H1 (cell line): Measurements from ENCODE around the gene CTIF. TPM values are rescaled to one million over a fixed set of nuclear protein-coding genes. Genes with fewer than 3 reads are reported as not detected.

ENCODE experiments used
- CTCF ChIA-PET: fragments of 300-600 bp; sonication (Branson Sonifier 250); formaldehyde crosslinking; loops from one replicate; lab custom pipeline; 2021; ENCODE audit not compliant: partially characterized antibody; lab: Charles Lee
- POLR2A ChIA-PET: fragments of 300-600 bp; sonication (Branson Sonifier 250); formaldehyde crosslinking; loops from one replicate; lab custom pipeline; 2021; ENCODE audit warnings: inconsistent platforms; ENCODE audit not compliant: partially characterized antibody; lab: Charles Lee
- DNase-seq, 2 experiments: peaks; one replicate each; pipeline versions ENCODE4 v3.0.0 to v3.0.0-alpha.2; 2010 to 2022; ENCODE audit warnings: low spot score in 2 of 2, low read depth in 1 of 2, mixed read lengths in 1 of 2
- FAIRE-seq: peaks from 2 replicates; lab custom pipeline; 2011; peaks lifted over from hg19 to GRCh38; lab: Jason Lieb, UNC
- H2AFZ ChIP-seq: 2 replicates; pipeline ENCODE4 v1.8.1; 2012; ENCODE audit warnings: low read length, inconsistent platforms
- H2AK5ac ChIP-seq: 2 replicates; pipeline ENCODE4 v1.6.1; 2013; ENCODE audit warnings: low read depth, low read length
- H2BK120ac ChIP-seq: replicated peaks from 2 replicates; pipeline ENCODE3; 2013; ENCODE audit warnings: low read depth, low read length, inconsistent platforms
- H2BK12ac ChIP-seq: 2 replicates; pipeline ENCODE4 v1.6.1; 2013; ENCODE audit warnings: low read depth, low read length
- H2BK15ac ChIP-seq: 2 replicates; pipeline ENCODE4 v1.6.1; 2013; ENCODE audit warnings: low read length
- H2BK20ac ChIP-seq: 2 replicates; pipeline ENCODE4 v1.6.1; 2013; ENCODE audit warnings: low read length
- H2BK5ac ChIP-seq: 2 replicates; pipeline ENCODE4 v1.6.1; 2013; ENCODE audit warnings: low read depth, low read length
- H3K14ac ChIP-seq: 2 replicates; pipeline ENCODE4 v1.6.1; 2013; ENCODE audit warnings: inconsistent platforms; ENCODE audit not compliant: insufficient read length
- H3K18ac ChIP-seq: 2 replicates; pipeline ENCODE4 v1.6.1; 2013; ENCODE audit warnings: low read length; ENCODE audit errors: extremely low read depth
- H3K23ac ChIP-seq: 2 replicates; pipeline ENCODE4 v1.6.1; 2013; ENCODE audit warnings: inconsistent platforms; ENCODE audit not compliant: insufficient read length
- H3K23me2 ChIP-seq: 2 replicates; pipeline ENCODE4 v1.6.1; 2013; ENCODE audit warnings: low read depth, low read length
- H3K27ac ChIP-seq: 2 replicates; pipeline ENCODE4 v1.6.1; 2011; ENCODE audit warnings: low read depth, low read length, inconsistent platforms
- H3K27me3 ChIP-seq, 4 experiments: replicated peaks in 1 of 4; 1 replicate in 1 of 4; 2 replicates in 3 of 4; pipeline versions ENCODE4 v1.6.1 to v1.8.1; 2011 to 2013; ENCODE audit warnings: low read length in 3 of 4, mild to moderate bottlenecking in 3 of 4, inconsistent platforms in 2 of 4, mixed read lengths in 2 of 4, moderate library complexity in 1 of 4; ENCODE audit not compliant: control insufficient read depth in 3 of 4, insufficient read depth in 3 of 4; ENCODE audit errors: extremely low read depth in 1 of 4
- H3K36me3 ChIP-seq, 4 experiments: 2 replicates each; pipeline versions ENCODE4 v1.6.1 to v1.8.1; 2011 to 2013; ENCODE audit warnings: mild to moderate bottlenecking in 4 of 4, low read length in 3 of 4, moderate library complexity in 2 of 4, control low read depth in 1 of 4, inconsistent platforms in 1 of 4; ENCODE audit not compliant: insufficient read depth in 4 of 4, control insufficient read depth in 2 of 4
- H3K4ac ChIP-seq: replicated peaks from 2 replicates; pipeline ENCODE3; 2013; ENCODE audit warnings: low read length, low read depth, mixed read lengths, inconsistent platforms; ENCODE audit not compliant: insufficient read length
- H3K4me1 ChIP-seq, 4 experiments: replicated peaks in 1 of 4; 1 replicate in 1 of 4; 2 replicates in 3 of 4; pipeline versions ENCODE4 v1.6.1 to v1.8.1; 2011 to 2013; ENCODE audit warnings: low read length in 3 of 4, inconsistent platforms in 2 of 4, mixed read lengths in 1 of 4; ENCODE audit not compliant: insufficient read depth in 4 of 4, control insufficient read depth in 3 of 4
- H3K4me2 ChIP-seq, 2 experiments: 2 replicates each; pipeline versions ENCODE4 v1.6.1 to v1.8.1; 2011 to 2013; ENCODE audit warnings: low read depth in 2 of 2, low read length in 2 of 2, control low read depth in 1 of 2, inconsistent platforms in 1 of 2, mild to moderate bottlenecking in 1 of 2; ENCODE audit not compliant: insufficient read depth in 1 of 2
- H3K4me3 ChIP-seq, 4 experiments: fragments of 200-600, 300-600 bp in 1 of 4; sonication (generic), shearing (Covaris generic), sonication (Bioruptor Twin) in 1 of 4; 2 replicates each; pipeline versions ENCODE4 v1.5.1 to v1.8.1; 2011 to 2016; ENCODE audit warnings: low read length in 4 of 4, low read depth in 3 of 4, control low read depth in 2 of 4, inconsistent platforms in 2 of 4, mild to moderate bottlenecking in 2 of 4, mixed read lengths in 1 of 4, moderate library complexity in 1 of 4; ENCODE audit not compliant: insufficient read depth in 2 of 4; ENCODE audit errors: extremely low read depth in 1 of 4
- H3K56ac ChIP-seq: replicated peaks from 2 replicates; pipeline ENCODE3; 2013; ENCODE audit warnings: low read depth, mild to moderate bottlenecking, mixed read lengths, low read length, inconsistent platforms; ENCODE audit not compliant: insufficient read length
- H3K79me1 ChIP-seq: 2 replicates; pipeline ENCODE4 v1.6.1; 2013; ENCODE audit warnings: low read depth, low read length, control low read depth
- H3K79me2 ChIP-seq, 2 experiments: 2 replicates each; pipeline versions ENCODE4 v1.6.1 to v1.8.1; 2012 to 2013; ENCODE audit warnings: low read length in 2 of 2, mild to moderate bottlenecking in 2 of 2, inconsistent platforms in 1 of 2; ENCODE audit not compliant: insufficient read depth in 2 of 2, control insufficient read depth in 1 of 2
- H3K9ac ChIP-seq, 4 experiments: replicated peaks in 1 of 4; 1 replicate in 1 of 4; 2 replicates in 3 of 4; pipeline versions ENCODE4 v1.6.1 to v1.8.1; 2011 to 2013; ENCODE audit warnings: low read depth in 3 of 4, low read length in 3 of 4, control low read depth in 2 of 4, mild to moderate bottlenecking in 2 of 4, moderate library complexity in 2 of 4, inconsistent platforms in 1 of 4; ENCODE audit errors: extremely low read depth in 1 of 4
- H3K9me3 ChIP-seq, 2 experiments: 2 replicates each; pipeline versions ENCODE4 v1.6.1 to v1.8.1; 2012 to 2013; ENCODE audit warnings: mild to moderate bottlenecking in 2 of 2, moderate library complexity in 2 of 2, control low read depth in 1 of 2, inconsistent platforms in 1 of 2, low read depth in 1 of 2, low read length in 1 of 2, mixed read lengths in 1 of 2; ENCODE audit not compliant: insufficient read depth in 2 of 2
- H4K20me1 ChIP-seq, 2 experiments: replicated peaks in 1 of 2; 2 replicates each; pipeline versions ENCODE3 to v1.8.1; 2011 to 2013; ENCODE audit warnings: inconsistent platforms in 2 of 2, low read length in 2 of 2, mild to moderate bottlenecking in 1 of 2; ENCODE audit not compliant: insufficient read depth in 2 of 2, control insufficient read depth in 1 of 2
- H4K5ac ChIP-seq: 2 replicates; pipeline ENCODE4 v1.6.1; 2013; ENCODE audit warnings: low read length, low read depth, mixed read lengths, inconsistent platforms; ENCODE audit not compliant: insufficient read length
- H4K8ac ChIP-seq: 2 replicates; pipeline ENCODE4 v1.8.0; 2013; ENCODE audit warnings: mild to moderate bottlenecking, moderate library complexity, low read length, inconsistent platforms; ENCODE audit not compliant: insufficient read depth; ENCODE audit errors: extremely low read depth
- H4K91ac ChIP-seq: replicated peaks from 2 replicates; pipeline ENCODE3; 2013; ENCODE audit warnings: low read length, mixed read lengths, inconsistent platforms; ENCODE audit not compliant: insufficient read length
- BCL11A ChIP-seq, 2 experiments: IDR thresholded peaks; one replicate each; pipeline ENCODE4 v1.6.1; 2011; ENCODE audit warnings: low read depth in 2 of 2, low read length in 2 of 2, mild to moderate bottlenecking in 2 of 2
- EGR1 ChIP-seq: IDR thresholded peaks from 2 replicates; pipeline ENCODE4 v1.6.1; 2011; ENCODE audit warnings: low read depth, low read length, borderline replicate concordance
- RXRA ChIP-seq: IDR thresholded peaks from 2 replicates; pipeline ENCODE4 v1.6.1; 2011; ENCODE audit warnings: low read depth, mild to moderate bottlenecking, low read length, moderate library complexity; ENCODE audit not compliant: insufficient read depth
- SRF ChIP-seq: IDR thresholded peaks from 2 replicates; pipeline ENCODE4 v1.6.1; 2011; ENCODE audit warnings: mild to moderate bottlenecking, low read depth, low read length, moderate library complexity
- TBP ChIP-seq: IDR thresholded peaks from 2 replicates; pipeline ENCODE4 v1.6.1; 2011; ENCODE audit warnings: low read depth, low read length, improper control_type of control experiment
- YY1 ChIP-seq: IDR thresholded peaks from 2 replicates; pipeline ENCODE4 v1.6.1; 2011; ENCODE audit warnings: low read depth, mild to moderate bottlenecking, low read length
- WGBS, 2 experiments: shearing (Covaris generic) in 1 of 2; methylation state at CpG; one replicate each; pipeline versions ENCODE4 v1.1.6 to v1.1.7; 2013 to 2015; ENCODE audit warnings: low lambda C conversion rate in 2 of 2, mixed read lengths in 2 of 2, inconsistent platforms in 1 of 2, low coverage in 1 of 2, missing lambda C conversion rate in 1 of 2; ENCODE audit not compliant: insufficient replicate concordance in 2 of 2, insufficient coverage in 1 of 2, insufficient read length in 1 of 2; ENCODE audit errors: extremely low coverage in 1 of 2, missing lambda C conversion rate in 1 of 2; 5-methylcytosine and 5-hydroxymethylcytosine counted together
- polyA plus RNA-seq, 7 experiments: library from polyadenylated mRNA; depleted of rRNA in 3 of 7; stranded (reverse) in 5 of 7; unstranded in 2 of 7; fragments of >200 nt in 5 of 7; fragments of 200-250 nt in 2 of 7; gene quantifications; 1 replicate in 5 of 7; 2 replicates in 1 of 7; 4 replicates in 1 of 7; pipeline versions ENCODE4 v1.2.1 to v1.2.3, GENCODE V29; 2011 to 2013; ENCODE audit warnings: missing spikeins in 2 of 7, mixed read lengths in 2 of 7
- total RNA-seq: library from RNA; stranded (reverse); fragmentation: NEBNext Ultra II Directional; extraction: Animal tissue kit (Norgen Biotek cat#: 25700); gene quantifications from 2 replicates; pipeline ENCODE4 v1.2.1, GENCODE V29; 2021
- TF ChIP-seq, protein P1 (sequence below): IDR thresholded peaks from 2 replicates; pipeline ENCODE4 v1.6.1; 2011; ENCODE audit warnings: low read length, improper control_type of control experiment

Gene CTIF
- total and polyA plus RNA-seq, 2 of the 8 experiments (the other 6 are each of a cell fraction or from before 2014, with no cell fraction given), result 9.0 to 17.8 TPM

- ChIA-PET CTCF (interaction anchor here (0.6 to 2.6 kb wide), 15 partner anchors 17 to 433 kb away, joined by 3 to 8 read pairs (median 4); no protein-coding TSS in a partner anchor), POLR2A (interaction anchor here (0.6 to 1.1 kb wide), 4 partner anchors 8 to 736 kb away, joined by 3 to 4 read pairs (median 3); no protein-coding TSS in a partner anchor)
- no peak overlapping the region for H2AK5ac ChIP-seq
- no peak overlapping the region for H4K5ac ChIP-seq
- H3K27ac ChIP-seq, result no peak overlapping the region
- TF ChIP-seq SRF, result no peak
- TF ChIP-seq RXRA, result no peak
- no peak for TF ChIP-seq BCL11A (IDR thresholded peaks at IDR 0.05; ENCODE audit: low read depth in 2 of 2, low read length in 2 of 2)
- TF ChIP-seq TBP, result no peak
- TF ChIP-seq YY1, result no peak
- no peak for TF ChIP-seq EGR1
- TF ChIP-seq, protein P1, sequence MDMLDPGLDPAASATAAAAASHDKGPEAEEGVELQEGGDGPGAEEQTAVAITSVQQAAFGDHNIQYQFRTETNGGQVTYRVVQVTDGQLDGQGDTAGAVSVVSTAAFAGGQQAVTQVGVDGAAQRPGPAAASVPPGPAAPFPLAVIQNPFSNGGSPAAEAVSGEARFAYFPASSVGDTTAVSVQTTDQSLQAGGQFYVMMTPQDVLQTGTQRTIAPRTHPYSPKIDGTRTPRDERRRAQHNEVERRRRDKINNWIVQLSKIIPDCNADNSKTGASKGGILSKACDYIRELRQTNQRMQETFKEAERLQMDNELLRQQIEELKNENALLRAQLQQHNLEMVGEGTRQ, result no peak
- no peak overlapping the region for H3K14ac ChIP-seq
- H3K4me1 ChIP-seq, result peaks cover 0 to 7% (median under 1%) of the 10 kb centered on the region in 4 experiments; a peak in 2 of 7 replicates
- no peak overlapping the region for H3K18ac ChIP-seq
- H2BK15ac ChIP-seq, result no peak overlapping the region
- no peak overlapping the region for H3K56ac ChIP-seq
- WGBS, 2 experiments, result 87% methylated on average over 10 of the region's 10 CpGs; no CpG with 5 or more reads in 1 of the 2 experiments
- FAIRE-seq (no peak), DNase-seq (no peak)
- no peaks in the 10 kb centered on the region for H3K23me2 ChIP-seq
- no peak overlapping the region for H2AFZ ChIP-seq
- H3K9me3 ChIP-seq, result no peaks in the 10 kb centered on the region
- no peak overlapping the region for H3K4ac ChIP-seq
- no peak overlapping the region for H3K4me2 ChIP-seq
- H4K8ac ChIP-seq, result no peak overlapping the region; the same call in none of the 2 replicates
- no peaks in the 10 kb centered on the region for H3K79me2 ChIP-seq
- no peak overlapping the region for H2BK20ac ChIP-seq
- no peak overlapping the region for H3K23ac ChIP-seq
- H3K79me1 ChIP-seq, result no peaks in the 10 kb centered on the region
- peaks cover 0 to 2% of the 10 kb centered on the region in 2 experiments for H4K20me1 ChIP-seq
- H2BK5ac ChIP-seq, result no peak overlapping the region
- no peaks in the 10 kb centered on the region for H3K36me3 ChIP-seq
- H3K27me3 ChIP-seq, result no peaks in the 10 kb centered on the region
- no peak overlapping the region for H2BK12ac ChIP-seq
- H2BK120ac ChIP-seq, result no peak overlapping the region
- no peak overlapping the region for H4K91ac ChIP-seq
- no peak overlapping the region for H3K9ac ChIP-seq
- H3K4me3 ChIP-seq, result no peak overlapping the region
These were observed 177.0 kb downstream of the CTIF start for GRCh38 chr18:48715711-48716361.
